Measurements from ENCODE around the gene KRI1.

KRI1 gene

GRCh38 chr19:10565028-10565566 is 713 bp downstream of the KRI1 start:
- no peak for TF ChIP-seq CTCF (IDR thresholded peaks at IDR 0.05)
- Histone ChIP-seq H3K27me3 (no peaks in the 10 kb centered on the region), H3K36me3 (peaks cover 29% of the 10 kb centered on the region), H3K9me3 (no peaks in the 10 kb centered on the region), H3K4me1 (ENCODE audit: control insufficient read depth in 1 of 2, insufficient read depth in 1 of 2, low read depth in 1 of 2, low read length in 1 of 2) (peaks cover 37 to 39% of the 10 kb centered on the region in 2 experiments), H3K27ac (peak overlapping the region; percentile 94), H3K4me3 (ENCODE audit: low read depth in 1 of 2, low read length in 1 of 2) (peak overlapping the region; percentile 90 to 100)

- peaks cover 46% of the 10 kb centered on the region for H3K36me3 ChIP-seq
- TF ChIP-seq CTCF (IDR thresholded peaks at IDR 0.05), result no peak
- H3K4me3 ChIP-seq (ENCODE audit: low read depth in 1 of 2, low read length in 1 of 2), result no peak overlapping the region
- H3K27me3 ChIP-seq, result no peaks in the 10 kb centered on the region
- H3K27ac ChIP-seq, result no peak overlapping the region
- H3K9me3 ChIP-seq, result no peaks in the 10 kb centered on the region
- H3K4me1 ChIP-seq (ENCODE audit: control insufficient read depth in 1 of 2, insufficient read depth in 1 of 2, low read depth in 1 of 2, low read length in 1 of 2), result peaks cover 26 to 27% of the 10 kb centered on the region in 2 experiments
These were observed 3.2 kb downstream of the KRI1 start for GRCh38 chr19:10562609-10563008.

- no peak for TF ChIP-seq CTCF (IDR thresholded peaks at IDR 0.05)
- Histone ChIP-seq H3K36me3 (peaks cover 40% of the 10 kb centered on the region), H3K9me3 (no peaks in the 10 kb centered on the region), H3K27me3 (no peaks in the 10 kb centered on the region), H3K27ac (no peak overlapping the region), H3K4me1 (ENCODE audit: control insufficient read depth in 1 of 2, insufficient read depth in 1 of 2, low read depth in 1 of 2, low read length in 1 of 2) (peaks cover 7 to 13% of the 10 kb centered on the region in 2 experiments), H3K4me3 (ENCODE audit: low read depth in 1 of 2, low read length in 1 of 2) (no peak overlapping the region)
These were observed 5.7 kb downstream of the KRI1 start for GRCh38 chr19:10560154-10560553.

- H3K27me3 ChIP-seq, result no peaks in the 10 kb centered on the region
- no peak overlapping the region for H3K27ac ChIP-seq
- H3K4me3 ChIP-seq (ENCODE audit: low read depth in 1 of 2, low read length in 1 of 2), result no peak overlapping the region
- TF ChIP-seq CTCF (IDR thresholded peaks at IDR 0.05), result no peak
- H3K9me3 ChIP-seq, result no peaks in the 10 kb centered on the region
- peaks cover 8 to 12% of the 10 kb centered on the region in 2 experiments for H3K4me1 ChIP-seq (ENCODE audit: control insufficient read depth in 1 of 2, insufficient read depth in 1 of 2, low read depth in 1 of 2, low read length in 1 of 2)
- H3K36me3 ChIP-seq, result peaks cover 64% of the 10 kb centered on the region
These were observed 8.1 kb downstream of the KRI1 start for GRCh38 chr19:10557603-10558197.

- Histone ChIP-seq H3K27me3 (no peaks in the 10 kb centered on the region), H3K4me1 (ENCODE audit: control insufficient read depth in 1 of 2, insufficient read depth in 1 of 2, low read depth in 1 of 2, low read length in 1 of 2) (peaks cover 8 to 12% of the 10 kb centered on the region in 2 experiments), H3K36me3 (peaks cover 75% of the 10 kb centered on the region), H3K27ac (peak overlapping the region; percentile 36), H3K9me3 (no peaks in the 10 kb centered on the region), H3K4me3 (ENCODE audit: low read depth in 1 of 2, low read length in 1 of 2) (no peak overlapping the region)
- no peak for TF ChIP-seq CTCF (IDR thresholded peaks at IDR 0.05)
These were observed 10.2 kb downstream of the KRI1 start for GRCh38 chr19:10555610-10555973.
